Heart left ventricle (tissue), 13 donors: ENCODE results near the gene DDX39B.

Experiments
- CTCF ChIP-seq, 12 donors: fragments of 200-600 bp; sonication (generic) in 4 of 12; IDR thresholded peaks; one replicate each; pipeline versions ENCODE4 v1.5.0 to v1.8.0; 2018 to 2022; ENCODE audit warnings: antibody characterized with exemption in 12 of 12, mild to moderate bottlenecking in 5 of 12
- POLR2A ChIP-seq, 2 donors: fragments of 450-650 bp; IDR thresholded peaks; one replicate each; pipeline ENCODE4 v1.6.1; 2017; ENCODE audit warnings: antibody characterized with exemption in 2 of 2, mild to moderate bottlenecking in 2 of 2, moderate library complexity in 2 of 2
- donor health status: ischemic (EF 13 %, LVEDD 7.1; RV severe dilation, severe dysfunction).
- donor health status: DM: no; HTN: yes; CAD: no.
- donor health status: DM: no; HTN: no; CAD: no.
- donor health status: ischemic (EF 25% LVEDD 6.9; RV normal size, moderate dysfunction).
- donor health status: ischemic (EF 25% LVEDD 5.7; RV mildly dilated, moderate dysfunction).
- donor health status: ischemic (EF 35%, LVEDD 5.7; RV mildly dilated, moderate dysfunction).
- donor health status: nonischemic (EF 11% LVEDD 7.7; RV severe dilation, severe dysfunction).
- donor health status: DM: yes; HTN: yes; CAD: no.
- donor health status: PGD.
- donor health status: ischemic (EF 29% LVEDD 5.4; RV normal size, mild dysfunction).
- donor health status: nonischemic (EF 23%, LVEDD 6.1; RV moderate dilation, normal function).

GRCh38 chr6:31529329-31530150 lies 12.3 kb downstream of the DDX39B start:
- TF ChIP-seq CTCF (IDR thresholded peaks at IDR 0.05) (no peak), POLR2A (IDR thresholded peaks at IDR 0.05) (no peak)
